RWPE2 (cell line): ENCODE results near the gene CD200.
"Not testable (repeated sequence)": the region's sequence is repeated elsewhere in the genome, so short reads cannot be mapped to it uniquely, and the experiment has no call there.

Source experiments
- ATAC-seq: fragments of 200-7000 bp; cut with Tn5 transposase; 3 replicates; pipeline ENCODE4 v1.9.1; 2021; ENCODE audit warnings: low read depth
- DNase-seq: peaks from one replicate; pipeline ENCODE4 v3.0.0-alpha.2; 2020; ENCODE audit warnings: low spot score
- H3K27ac ChIP-seq: fragments of 450-650 bp; 2 replicates; pipeline ENCODE4 v1.5.1; 2017; ENCODE audit warnings: mild to moderate bottlenecking; ENCODE audit not compliant: poor library complexity, severe bottlenecking
- H3K27me3 ChIP-seq: fragments of 250-450 bp; sonication (Bioruptor Pico); 2 replicates; pipeline ENCODE4 v1.5.1; 2021; ENCODE audit warnings: mild to moderate bottlenecking, moderate library complexity; ENCODE audit not compliant: insufficient read depth, poor library complexity, severe bottlenecking
- H3K36me3 ChIP-seq: fragments of 250-450 bp; sonication (Bioruptor Pico); 2 replicates; pipeline ENCODE4 v1.5.1; 2020; ENCODE audit warnings: low read depth, mild to moderate bottlenecking, moderate library complexity
- H3K4me1 ChIP-seq: fragments of 250-450 bp; sonication (Bioruptor Pico); 2 replicates; pipeline ENCODE4 v1.5.1; 2021; ENCODE audit warnings: mild to moderate bottlenecking, moderate library complexity; ENCODE audit not compliant: insufficient read depth, poor library complexity, severe bottlenecking
- H3K4me3 ChIP-seq: fragments of 250-450 bp; sonication (Bioruptor Pico); 2 replicates; pipeline ENCODE4 v1.5.1; 2021; ENCODE audit warnings: mild to moderate bottlenecking, moderate library complexity; ENCODE audit not compliant: severe bottlenecking
- H3K9me3 ChIP-seq: fragments of 250-450 bp; sonication (Bioruptor Pico); 2 replicates; pipeline ENCODE4 v1.5.1; 2021; ENCODE audit warnings: mild to moderate bottlenecking, moderate library complexity; ENCODE audit not compliant: severe bottlenecking
- TF ChIP-seq, protein P1 (sequence below): fragments of 450-650 bp; IDR thresholded peaks from one replicate; pipeline ENCODE4 v1.5.1; 2017; ENCODE audit warnings: mild to moderate bottlenecking, moderate library complexity; ENCODE audit not compliant: poor library complexity, severe bottlenecking

The CD200 gene

DNA sequence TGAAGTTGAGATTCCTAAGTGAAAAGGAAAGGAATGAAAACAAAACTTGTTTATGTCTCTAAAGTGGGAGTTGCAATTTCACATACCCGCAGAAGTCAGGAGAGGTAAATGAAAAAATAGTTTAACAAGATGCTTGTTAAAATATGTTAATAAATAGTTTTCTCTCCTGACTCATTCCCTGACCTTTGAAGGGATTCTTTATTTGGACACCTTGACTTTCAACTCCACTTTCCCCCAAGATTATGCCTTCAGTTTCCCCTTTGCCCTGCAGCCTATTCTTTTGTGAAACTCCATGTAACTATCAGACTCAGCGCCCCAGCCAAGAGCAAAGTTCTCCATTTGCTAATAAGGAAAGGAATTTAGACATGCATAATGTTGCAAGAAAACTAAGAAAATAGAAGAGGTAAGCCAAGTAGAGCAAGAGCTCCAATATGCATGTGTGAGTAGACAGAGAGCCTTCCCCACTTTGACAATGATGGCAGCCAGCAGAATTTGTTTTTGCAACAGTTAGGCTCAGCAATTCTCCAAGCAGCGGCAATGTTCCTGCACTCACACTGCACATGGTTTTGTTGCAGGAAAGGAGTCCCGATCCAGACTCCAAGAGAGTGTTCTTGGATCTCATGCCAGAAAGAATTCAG lies 61.2 kb downstream of the CD200 start:
- H3K36me3 ChIP-seq = no peaks in the 10 kb centered on the region
- H3K4me1 ChIP-seq = peaks cover 21% of the 10 kb centered on the region
- peaks cover 3% of the 10 kb centered on the region for H3K9me3 ChIP-seq
- H3K27me3 ChIP-seq = no peaks in the 10 kb centered on the region
- TF ChIP-seq, protein P1, sequence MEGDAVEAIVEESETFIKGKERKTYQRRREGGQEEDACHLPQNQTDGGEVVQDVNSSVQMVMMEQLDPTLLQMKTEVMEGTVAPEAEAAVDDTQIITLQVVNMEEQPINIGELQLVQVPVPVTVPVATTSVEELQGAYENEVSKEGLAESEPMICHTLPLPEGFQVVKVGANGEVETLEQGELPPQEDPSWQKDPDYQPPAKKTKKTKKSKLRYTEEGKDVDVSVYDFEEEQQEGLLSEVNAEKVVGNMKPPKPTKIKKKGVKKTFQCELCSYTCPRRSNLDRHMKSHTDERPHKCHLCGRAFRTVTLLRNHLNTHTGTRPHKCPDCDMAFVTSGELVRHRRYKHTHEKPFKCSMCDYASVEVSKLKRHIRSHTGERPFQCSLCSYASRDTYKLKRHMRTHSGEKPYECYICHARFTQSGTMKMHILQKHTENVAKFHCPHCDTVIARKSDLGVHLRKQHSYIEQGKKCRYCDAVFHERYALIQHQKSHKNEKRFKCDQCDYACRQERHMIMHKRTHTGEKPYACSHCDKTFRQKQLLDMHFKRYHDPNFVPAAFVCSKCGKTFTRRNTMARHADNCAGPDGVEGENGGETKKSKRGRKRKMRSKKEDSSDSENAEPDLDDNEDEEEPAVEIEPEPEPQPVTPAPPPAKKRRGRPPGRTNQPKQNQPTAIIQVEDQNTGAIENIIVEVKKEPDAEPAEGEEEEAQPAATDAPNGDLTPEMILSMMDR = no peak
- ATAC-seq = no peak
- no peak for DNase-seq
- no peak overlapping the region for H3K4me3 ChIP-seq
- H3K27ac ChIP-seq = no peak overlapping the region

DNA sequence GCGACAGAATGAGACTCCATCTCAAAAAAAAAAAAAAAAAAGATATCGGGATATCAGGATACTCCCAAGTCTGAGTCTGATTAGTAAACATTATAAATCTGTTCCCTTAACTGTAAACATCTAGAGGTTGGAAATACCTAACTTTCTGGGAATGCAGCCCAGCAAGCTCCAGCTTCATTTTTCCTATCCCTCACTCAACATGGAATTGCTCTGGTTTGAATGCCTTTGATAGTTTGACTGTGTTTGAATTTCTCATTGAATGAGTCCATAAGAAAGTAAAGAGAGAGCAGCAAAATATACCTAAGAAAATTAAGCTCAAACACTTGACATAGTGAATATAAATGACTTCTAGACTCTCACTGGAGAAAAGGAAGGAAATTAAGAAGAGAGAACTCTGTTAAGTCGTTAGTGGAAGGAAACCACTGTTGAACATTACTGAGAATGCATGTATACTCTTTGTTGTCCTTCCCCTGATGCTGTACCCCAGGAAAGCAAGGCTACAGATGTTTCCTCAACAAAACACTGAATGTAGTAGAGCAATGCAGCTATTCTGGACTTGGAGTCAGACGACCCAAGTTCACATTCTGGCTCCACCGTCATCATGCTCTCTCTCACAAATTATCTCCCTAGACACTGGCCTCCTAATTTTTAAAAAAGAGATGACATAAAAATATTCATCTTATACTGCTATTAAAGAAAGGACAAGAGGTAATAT lies 62.4 kb downstream of the CD200 start:
- Histone ChIP-seq H3K4me1 (peaks cover 16% of the 10 kb centered on the region), H3K36me3 (no peaks in the 10 kb centered on the region), H3K27ac (no peak overlapping the region), H3K4me3 (no peak overlapping the region), H3K27me3 (no peaks in the 10 kb centered on the region), H3K9me3 (peaks cover 3% of the 10 kb centered on the region)
- DNase-seq (no peak), ATAC-seq (no peak)
- TF ChIP-seq, protein P1 = no peak

DNA sequence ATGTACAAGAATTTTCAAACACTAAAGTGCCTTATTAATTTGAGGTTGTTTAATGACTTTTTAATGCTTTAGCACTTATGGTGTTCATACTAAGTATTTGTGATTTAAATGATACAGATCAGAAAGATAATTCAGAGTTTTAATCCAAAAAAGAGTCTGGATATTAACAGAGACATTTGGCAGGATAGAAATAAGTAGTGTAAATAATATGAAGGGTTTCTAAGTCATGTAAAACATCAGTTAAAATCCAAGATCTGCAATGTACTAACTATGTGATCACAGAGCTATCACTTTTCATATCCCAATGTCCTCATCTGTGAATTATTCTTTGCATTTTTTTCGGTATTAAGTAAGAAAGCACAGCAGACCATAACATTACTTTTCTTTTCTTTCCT lies 62.9 kb downstream of the CD200 start:
- TF ChIP-seq, protein P1 = no peak
- no peak for ATAC-seq
- H3K27ac ChIP-seq = no peak overlapping the region

DNA sequence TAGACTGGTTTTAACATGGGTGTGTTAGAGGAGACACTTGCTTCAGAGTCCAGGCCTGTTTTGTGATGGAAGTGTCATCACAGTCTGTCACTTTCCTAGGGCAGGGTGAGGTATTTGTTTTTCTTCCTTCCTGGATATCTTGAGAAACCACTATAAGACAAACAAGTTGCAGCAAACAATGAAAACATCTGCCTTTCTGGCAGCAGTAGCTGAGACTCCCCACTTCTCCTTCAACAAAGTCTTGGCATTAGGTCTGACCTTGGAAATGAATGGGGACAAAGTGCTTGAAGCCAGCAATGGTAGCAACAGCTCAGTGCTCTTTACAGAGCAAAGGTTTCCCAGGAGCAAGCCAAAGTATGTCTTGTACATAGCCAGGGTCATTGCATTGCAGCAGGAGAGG lies 64.6 kb downstream of the CD200 start:
- no peaks in the 10 kb centered on the region for H3K36me3 ChIP-seq
- no peaks in the 10 kb centered on the region for H3K27me3 ChIP-seq
- H3K4me3 ChIP-seq = no peak overlapping the region
- no peaks in the 10 kb centered on the region for H3K4me1 ChIP-seq
- H3K27ac ChIP-seq = no peak overlapping the region
- no peak for ATAC-seq
- peaks cover 2% of the 10 kb centered on the region for H3K9me3 ChIP-seq
- TF ChIP-seq, protein P1 = no peak
- no peak for DNase-seq

More for the DNA sequence above, 62.9 kb downstream of the CD200 start:
- no peaks in the 10 kb centered on the region for H3K36me3 ChIP-seq
- peaks cover 3% of the 10 kb centered on the region for H3K9me3 ChIP-seq
- H3K4me3 ChIP-seq = no peak overlapping the region
- DNase-seq = no peak
- H3K27me3 ChIP-seq = no peaks in the 10 kb centered on the region
- H3K4me1 ChIP-seq = peaks cover 12% of the 10 kb centered on the region

DNA sequence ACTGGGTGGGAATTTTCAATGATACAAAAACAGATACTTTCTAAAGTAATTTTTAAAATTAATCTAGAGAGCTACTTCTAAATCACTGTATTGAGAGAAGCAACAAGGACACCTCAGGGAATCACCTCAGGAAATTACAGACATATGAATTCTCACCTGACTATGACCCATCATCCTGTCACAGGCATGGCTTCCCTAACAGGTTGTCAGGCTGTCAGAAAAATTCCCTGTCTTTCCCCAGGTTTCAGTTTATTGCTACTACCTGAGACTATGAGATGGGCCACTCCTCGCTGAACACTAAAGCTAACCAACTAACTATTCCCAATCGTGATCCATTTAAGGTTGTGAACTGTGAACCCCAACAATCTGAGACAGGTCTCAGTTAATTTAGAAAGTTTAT lies 66.1 kb downstream of the CD200 start:
- Histone ChIP-seq H3K4me1 (no peaks in the 10 kb centered on the region), H3K27ac (no peak overlapping the region), H3K4me3 (no peak overlapping the region), H3K9me3 (no peaks in the 10 kb centered on the region), H3K27me3 (no peaks in the 10 kb centered on the region), H3K36me3 (no peaks in the 10 kb centered on the region)
- DNase-seq = no peak
- no peak for ATAC-seq
- TF ChIP-seq, protein P1 = no peak

DNA sequence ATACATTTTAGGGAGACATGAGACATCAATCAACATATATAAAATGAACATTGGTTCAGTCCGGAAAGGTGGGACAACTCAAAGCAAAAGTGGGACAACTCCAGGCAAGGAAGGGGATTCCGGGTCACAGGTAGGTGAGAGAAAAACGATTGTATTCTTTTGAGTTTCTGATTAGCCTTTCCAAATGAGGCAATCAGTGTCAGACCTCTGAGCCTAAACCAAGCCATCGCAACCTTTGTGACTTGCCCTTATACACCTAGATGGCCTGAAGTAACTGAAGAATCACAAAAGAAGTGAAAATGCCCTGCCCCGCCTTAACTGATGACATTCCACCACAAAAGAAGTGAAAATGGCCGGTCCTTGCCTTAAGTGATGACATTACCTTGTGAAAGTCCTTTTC lies 66.6 kb downstream of the CD200 start:
- H3K4me3 ChIP-seq, H3K36me3 ChIP-seq, H3K27me3 ChIP-seq, ATAC-seq, DNase-seq, H3K9me3 ChIP-seq, H3K27ac ChIP-seq, H3K4me1 ChIP-seq: not testable (repeated sequence)

DNA sequence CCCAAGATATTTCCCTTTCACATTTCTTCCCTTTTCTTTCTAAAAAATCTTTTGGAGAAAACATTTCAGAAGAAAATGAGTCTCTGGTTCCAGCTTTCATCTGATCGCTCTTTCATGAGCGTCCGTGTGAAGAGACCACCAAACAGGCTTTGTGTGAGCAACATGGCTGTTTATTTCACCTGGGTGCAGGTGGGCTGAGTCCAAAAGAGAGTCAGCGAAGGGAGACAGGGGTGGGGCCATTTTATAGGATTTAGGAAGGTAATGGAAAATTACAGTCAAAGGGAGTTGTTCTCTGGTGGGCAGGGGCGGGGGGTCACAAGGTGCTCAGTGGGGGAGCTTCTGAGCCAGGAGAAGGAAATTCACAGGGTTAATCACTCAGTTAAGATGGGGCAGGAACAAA lies 67.4 kb downstream of the CD200 start:
- not testable (repeated sequence) for H3K36me3 ChIP-seq, DNase-seq, ATAC-seq, H3K27ac ChIP-seq, H3K4me3 ChIP-seq, H3K27me3 ChIP-seq, H3K4me1 ChIP-seq, H3K9me3 ChIP-seq
